ENCODE data around the gene SPPL2C.

GRCh38 chr17:45837187-45837586 is 7.5 kb upstream of the SPPL2C start:
- TF ChIP-seq POLR2A (IDR thresholded peaks at IDR 0.05; ENCODE audit: low read depth, low read length) = no peak
- TF ChIP-seq POU2F2 (IDR thresholded peaks at IDR 0.05; ENCODE audit: low read depth, low read length) = no peak
- no peak for TF ChIP-seq POLR2AphosphoS5 (IDR thresholded peaks at IDR 0.05; ENCODE audit: low read depth, low read length)
- no peak for TF ChIP-seq SPI1 (IDR thresholded peaks at IDR 0.05; ENCODE audit: low read depth, low read length)

Measured in GM12891 (cell line).